Measurements from ENCODE around the gene RGS7BP. TPM values are rescaled to one million over a fixed set of nuclear protein-coding genes. Genes with fewer than 3 reads are reported as not detected.

The RGS7BP gene
- total RNA-seq, 1 experiment from 2014 or later = not detected

- H3K4me3 ChIP-seq (ENCODE audit: low read depth in 2 of 2, low read length in 2 of 2) = no peak overlapping the region
- H3K4me1 ChIP-seq (ENCODE audit: control insufficient read depth, insufficient read depth, low read length) = no peaks in the 10 kb centered on the region
- TF ChIP-seq POLR2AphosphoS5 (IDR thresholded peaks at IDR 0.05; ENCODE audit: low read depth, low read length) = no peak
- peak; percentile 72; the same call in 1 of the 2 replicates for TF ChIP-seq CTCF (IDR thresholded peaks at IDR 0.05)
- TF ChIP-seq SIN3A (IDR thresholded peaks at IDR 0.05; ENCODE audit: borderline replicate concordance, insufficient read depth, low read depth, low read length) = no peak
- no peak for TF ChIP-seq REST (IDR thresholded peaks at IDR 0.05; ENCODE audit: insufficient read depth in 1 of 2, low read depth in 2 of 2, low read length in 1 of 2)
- TF ChIP-seq TCF7L2 (IDR thresholded peaks at IDR 0.05; ENCODE audit: low read depth, low read length) = no peak
- ATAC-seq (no peak), DNase-seq (ENCODE audit: low read depth, low spot score) (peak; percentile 28)
- BruUV-seq (replicated peaks) = no TSS peak
- H3K36me3 ChIP-seq (ENCODE audit: control insufficient read depth, insufficient read depth, low read length) = no peaks in the 10 kb centered on the region
- ChIA-PET CTCF (no interaction called here), POLR2A (no interaction called here)
- no peaks in the 10 kb centered on the region for H3K9me3 ChIP-seq (ENCODE audit: control insufficient read depth, insufficient read depth, low read depth, low read length)
- H3K27me3 ChIP-seq (ENCODE audit: control insufficient read depth, insufficient read depth, low read length) = peaks cover 4% of the 10 kb centered on the region; the same call in 1 of the 2 replicates
- intact Hi-C loops (cut with micrococcal nuclease; ENCODE audit: unreplicated experiment) = loop anchor here (1.0 kb wide), 1 partner anchor 149 kb away; no protein-coding TSS in a partner anchor
- in situ Hi-C loops (cut with HindIII; ENCODE audit: low pct_unique_long_range_greater_than_20kb, low sequenced_read_pairs) = no loop called here
- H3K27ac ChIP-seq (ENCODE audit: low read length) = no peak overlapping the region
Observed at GRCh38 chr5:64634997-64635686, 129.3 kb downstream of the RGS7BP start.

GRCh38 chr5:64637144-64637543, 131.3 kb downstream of the RGS7BP start:
- CTCF ChIA-PET = interaction anchor here (0.6 kb wide), 1 partner anchor 476 kb away, joined by 4 read pairs; no protein-coding TSS in a partner anchor
- Histone ChIP-seq H3K4me3 (ENCODE audit: low read depth in 2 of 2, low read length in 2 of 2) (no peak overlapping the region), H3K27me3 (ENCODE audit: control insufficient read depth, insufficient read depth, low read length) (peaks cover 4% of the 10 kb centered on the region; the same call in 1 of the 2 replicates), H3K27ac (ENCODE audit: low read length) (no peak overlapping the region), H3K9me3 (ENCODE audit: control insufficient read depth, insufficient read depth, low read depth, low read length) (no peaks in the 10 kb centered on the region), H3K36me3 (ENCODE audit: control insufficient read depth, insufficient read depth, low read length) (no peaks in the 10 kb centered on the region), H3K4me1 (ENCODE audit: control insufficient read depth, insufficient read depth, low read length) (no peaks in the 10 kb centered on the region)
- DNase-seq (ENCODE audit: low read depth, low spot score) (no peak), ATAC-seq (no peak)
- intact Hi-C loops (cut with micrococcal nuclease; ENCODE audit: unreplicated experiment) (no loop called here), in situ Hi-C loops (cut with HindIII; ENCODE audit: low pct_unique_long_range_greater_than_20kb, low sequenced_read_pairs) (no loop called here)
- POLR2A ChIA-PET = no interaction called here
- BruUV-seq (replicated peaks) = no TSS peak
- TF ChIP-seq CTCF (IDR thresholded peaks at IDR 0.05) = no peak

All from Panc1 (cell line).